ENCODE results near the gene TRANK1.
"Not testable (repeated sequence)": the region's sequence is repeated elsewhere in the genome, so short reads cannot be mapped to it uniquely, and the experiment has no call there.

TRANK1 gene

GRCh38 chr3:36890261-36890660 is 54.6 kb downstream of the TRANK1 start:
- DNase-seq, result no peak

DNA sequence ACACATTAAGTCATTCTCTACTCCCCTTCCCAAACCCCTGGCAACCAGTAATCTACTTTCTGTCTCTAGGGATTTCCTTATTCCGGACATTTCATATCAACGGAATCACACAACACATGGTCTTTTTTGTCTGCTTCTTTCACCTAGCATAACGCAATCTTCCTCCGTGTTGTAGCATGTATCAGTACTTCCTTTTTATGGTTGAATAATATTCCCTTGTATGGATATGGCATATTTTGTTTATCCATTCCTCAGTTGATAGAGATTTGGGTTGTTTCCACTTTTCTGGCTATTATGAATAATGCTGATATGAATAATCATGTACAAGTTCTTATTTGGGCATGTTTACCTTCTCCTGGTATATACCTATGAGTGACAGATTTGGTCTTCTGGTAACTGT is 63.1 kb downstream of the TRANK1 start:
- DNase-seq, result no peak

GRCh38 chr3:36879842-36880241 is 65.0 kb downstream of the TRANK1 start:
- not testable (repeated sequence) for DNase-seq

GRCh38 chr3:36877930-36878685 is 66.7 kb downstream of the TRANK1 start:
- no peak for DNase-seq

- no peak for DNase-seq
Observed at GRCh38 chr3:36876181-36876936, 68.5 kb downstream of the TRANK1 start.

DNA sequence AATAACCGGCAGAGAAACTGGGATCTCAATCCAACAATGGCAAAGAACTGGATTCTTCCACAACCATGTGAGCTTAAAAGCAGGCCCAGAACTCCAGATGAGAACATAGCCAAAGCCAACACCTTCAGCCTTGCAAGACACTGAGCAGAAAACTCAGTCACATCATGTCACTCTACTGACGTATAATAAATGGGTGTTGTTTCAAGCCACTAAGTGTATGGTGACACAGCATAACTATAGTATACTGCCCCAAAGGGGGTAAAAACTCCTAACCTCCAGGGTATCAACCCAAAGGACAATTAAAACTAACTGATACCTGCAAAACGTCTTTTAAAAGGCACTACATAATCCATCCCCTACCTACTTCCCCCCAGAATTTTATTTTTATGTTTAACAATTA is 69.5 kb downstream of the TRANK1 start:
- no peak for DNase-seq

DNA sequence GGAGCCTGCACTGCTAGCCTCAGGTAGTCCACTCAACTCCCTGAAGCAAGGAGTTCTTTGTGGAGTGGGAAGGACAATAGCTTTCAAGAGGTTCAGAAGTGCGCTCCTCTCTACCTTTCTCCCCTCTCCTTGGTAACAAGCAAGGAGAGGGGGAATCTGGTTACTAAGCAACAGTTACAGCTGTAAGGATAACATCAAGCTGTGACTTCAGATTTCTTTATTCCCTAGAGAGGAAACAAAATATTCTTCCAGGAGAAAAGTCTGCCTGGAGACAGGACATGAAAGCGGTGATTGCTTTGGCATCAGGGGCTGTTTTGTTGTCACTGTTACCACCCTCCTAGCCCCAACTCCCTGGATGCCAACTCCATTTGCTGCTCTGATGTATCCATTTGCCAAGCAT is 70.4 kb downstream of the TRANK1 start:
- DNase-seq, result no peak

DNA sequence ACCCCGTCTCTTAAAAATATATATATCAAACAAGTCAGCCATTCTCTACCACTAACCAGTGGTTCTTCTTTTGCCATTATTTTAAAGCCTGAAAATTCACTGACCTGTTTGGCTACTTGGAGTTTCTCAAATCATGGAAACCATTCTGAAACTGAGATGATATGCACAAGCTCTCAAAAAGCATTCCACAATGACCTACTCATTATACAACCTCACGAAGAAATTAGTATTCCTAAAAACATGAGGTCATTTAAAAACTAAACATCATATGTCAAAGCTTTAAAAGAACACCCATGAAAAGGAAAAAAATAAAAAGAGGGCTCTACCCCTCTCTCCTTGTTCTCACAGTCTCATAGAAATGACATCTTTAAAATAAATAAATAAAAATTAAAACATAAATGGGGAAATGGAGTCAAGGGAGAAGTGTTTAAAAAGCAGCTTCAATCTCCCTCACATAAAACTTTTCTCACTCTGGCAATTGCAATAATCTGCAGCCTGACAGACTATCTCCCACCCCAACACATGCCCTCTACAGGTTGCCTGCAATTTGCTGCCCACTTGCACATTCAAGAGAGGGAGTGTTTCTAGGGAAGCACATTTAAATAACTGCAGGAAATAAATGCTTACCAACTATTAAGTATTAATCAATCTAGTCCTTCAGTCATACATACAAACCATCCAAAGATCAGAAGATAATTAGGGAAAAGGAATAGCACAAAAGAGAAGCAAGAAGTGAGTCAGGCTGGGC is 73.3 kb downstream of the TRANK1 start:
- no peak for DNase-seq

GRCh38 chr3:36868614-36869436 is 76.0 kb downstream of the TRANK1 start:
- no peak for DNase-seq

DNA sequence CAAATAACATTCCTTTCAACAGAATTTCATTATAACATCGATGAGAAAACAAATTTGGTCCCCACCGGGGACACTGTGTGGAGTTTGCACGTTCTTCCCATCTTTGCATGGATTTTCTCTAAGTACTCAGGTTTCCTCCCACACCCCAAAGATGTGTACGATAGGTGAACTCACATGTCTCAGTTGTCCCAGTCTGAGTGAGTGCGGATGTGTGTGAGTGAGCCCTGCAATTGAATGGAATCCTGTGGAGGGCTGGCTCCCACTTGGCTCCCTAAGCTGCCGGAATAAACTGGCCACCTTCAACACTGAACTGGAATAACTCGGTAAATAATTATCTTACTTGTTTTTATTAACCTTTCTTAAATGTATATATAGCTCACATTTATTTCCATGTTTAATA is 77.0 kb downstream of the TRANK1 start:
- no peak for DNase-seq

DNA sequence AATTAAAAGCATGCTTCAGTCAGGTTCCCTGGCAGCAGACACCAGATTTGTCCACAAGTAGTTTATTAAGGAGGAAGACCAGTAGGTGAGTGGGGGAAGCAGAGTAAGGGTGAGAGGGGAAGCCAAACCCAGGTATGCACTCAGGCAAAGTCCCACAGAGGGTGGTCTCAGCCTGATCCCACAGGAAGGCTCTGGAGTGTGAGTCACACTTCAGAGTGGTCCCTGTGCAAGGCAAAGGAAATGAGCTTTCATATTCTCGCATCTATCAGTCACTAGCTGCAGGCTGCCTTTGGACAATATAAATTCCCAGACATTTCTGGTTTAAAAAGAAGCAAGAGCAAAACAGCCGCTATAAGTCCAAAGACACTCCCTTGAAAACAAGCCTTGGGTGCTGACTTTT is 78.5 kb downstream of the TRANK1 start:
- DNase-seq, result no peak

- DNase-seq, result no peak
Observed at GRCh38 chr3:36864180-36865053, 80.4 kb downstream of the TRANK1 start.

- DNase-seq, result no peak
Observed at GRCh38 chr3:36862076-36862755, 82.6 kb downstream of the TRANK1 start.

- DNase-seq, result no peak
Observed at GRCh38 chr3:36859494-36859893, 85.4 kb downstream of the TRANK1 start.

DNA sequence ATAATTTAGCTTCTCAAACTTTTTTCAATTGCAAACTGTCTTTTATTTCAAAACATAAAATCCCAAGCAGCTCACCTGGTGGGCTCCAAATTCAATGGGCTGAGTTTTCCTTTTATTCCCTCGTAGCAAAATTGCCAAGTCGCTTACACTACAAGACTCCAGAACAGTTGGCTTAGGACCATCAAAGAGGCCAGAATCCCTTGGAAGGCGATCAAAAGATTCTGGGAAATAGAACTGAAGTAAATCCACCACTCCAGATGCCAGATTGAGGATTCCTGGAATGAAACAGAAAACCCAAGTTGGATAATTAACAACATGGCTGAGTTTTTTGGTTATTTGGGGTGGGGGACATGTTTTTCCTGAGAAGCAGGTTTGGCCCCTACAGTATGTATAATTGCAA is 92.8 kb downstream of the TRANK1 start:
- DNase-seq, result no peak

GRCh38 chr3:36850743-36851142 is 94.1 kb downstream of the TRANK1 start:
- DNase-seq, result no peak

GRCh38 chr3:36846406-36846805 is 98.4 kb downstream of the TRANK1 start:
- DNase-seq, result no peak

- DNase-seq, result no peak
Observed at GRCh38 chr3:36843065-36844051, 101.5 kb downstream of the TRANK1 start.

GRCh38 chr3:36842275-36842674 is 102.6 kb downstream of the TRANK1 start:
- DNase-seq, result no peak

- no peak for DNase-seq
Observed at GRCh38 chr3:36840453-36840921, 104.4 kb downstream of the TRANK1 start.
